PC-3 (cell line): ENCODE measurements around the gene MSI2. TPM values are rescaled to one million over a fixed set of nuclear protein-coding genes. Genes with fewer than 3 reads are reported as not detected.

Experiments used
- ATAC-seq: fragments of 200-7000 bp; cut with Tn5 transposase; 2 replicates; pipeline ENCODE4 v1.9.1; 2020; ENCODE audit warnings: mild to moderate bottlenecking, moderate library complexity
- BruUV-seq: library from RNA; stranded (reverse); fragments of 400-500 nt; replicated peaks from 2 replicates; lab custom pipeline; 2021; lab: Mats Ljungman, UMichigan
- CTCF ChIA-PET: fragments of 300-600 bp; sonication (Branson Sonifier 250); formaldehyde crosslinking; loops from one replicate; lab custom pipeline; 2022; ENCODE audit warnings: antibody characterized with exemption; lab: Charles Lee
- POLR2A ChIA-PET: fragments of 300-600 bp; sonication (Branson Sonifier 250); formaldehyde crosslinking; loops from one replicate; lab custom pipeline; 2022; ENCODE audit warnings: antibody characterized with exemption; ENCODE audit not compliant: unreplicated experiment; lab: Charles Lee
- DNase-seq: peaks from one replicate; pipeline ENCODE4 v3.0.0-alpha.2; 2015
- H2AFZ ChIP-seq: fragments of 300-600 bp; sonication (generic); 2 replicates; pipeline ENCODE4 v1.6.0; 2016; ENCODE audit warnings: antibody characterized with exemption, low read length
- H3F3A ChIP-seq: fragments of 300-600 bp; sonication (generic); one replicate; pipeline ENCODE4 v1.6.0; 2017; ENCODE audit warnings: antibody characterized with exemption, low read length, control low read depth, mild to moderate bottlenecking; ENCODE audit not compliant: unreplicated experiment
- H3K27ac ChIP-seq: fragments of 300-600 bp; sonication (generic); 2 replicates; pipeline ENCODE4 v1.5.1; 2016; ENCODE audit warnings: mild to moderate bottlenecking, low read length
- H3K27me3 ChIP-seq: fragments of 300-600 bp; sonication (generic); 2 replicates; pipeline ENCODE4 v1.6.1; 2016; ENCODE audit warnings: low read length, mixed read lengths
- H3K36me3 ChIP-seq: fragments of 300-600 bp; sonication (generic); 2 replicates; pipeline ENCODE4 v1.6.1; 2016; ENCODE audit warnings: low read depth, mixed run types, low read length, mixed read lengths
- H3K4me1 ChIP-seq: fragments of 300-600 bp; sonication (generic); 2 replicates; pipeline ENCODE4 v1.5.1; 2016; ENCODE audit warnings: low read length; ENCODE audit not compliant: insufficient read depth
- H3K4me2 ChIP-seq: fragments of 300-600 bp; sonication (generic); 2 replicates; pipeline ENCODE4 v1.6.0; 2016; ENCODE audit warnings: low read length
- H3K4me3 ChIP-seq: fragments of 300-600 bp; sonication (generic); 2 replicates; pipeline ENCODE4 v1.5.1; 2016; ENCODE audit warnings: mild to moderate bottlenecking, low read length, mixed read lengths
- H3K79me2 ChIP-seq: fragments of 300-600 bp; sonication (generic); 2 replicates; pipeline ENCODE4 v1.6.1; 2017; ENCODE audit warnings: low read length, mixed read lengths
- H3K9ac ChIP-seq: fragments of 300-600 bp; sonication (generic); 2 replicates; pipeline ENCODE4 v1.6.0; 2016; ENCODE audit warnings: mild to moderate bottlenecking, low read length
- H3K9me2 ChIP-seq: fragments of 300-600 bp; sonication (generic); replicated peaks from 2 replicates; pipeline ENCODE4 v1.6.1; 2016; ENCODE audit warnings: mixed run types, low read length, mixed read lengths
- H3K9me3 ChIP-seq: fragments of 300-600 bp; sonication (generic); 2 replicates; pipeline ENCODE4 v1.6.1; 2016; ENCODE audit warnings: low read length, mixed read lengths
- H4K20me1 ChIP-seq: fragments of 300-600 bp; sonication (generic); 2 replicates; pipeline ENCODE4 v1.6.1; 2016; ENCODE audit warnings: low read length, mixed read lengths
- CTCF ChIP-seq: fragments of 300-600 bp; sonication (generic); conservative IDR thresholded peaks from 2 replicates; pipeline ENCODE4 v1.5.1; 2017; ENCODE audit warnings: antibody characterized with exemption, low read depth, mild to moderate bottlenecking, low read length
- EZH2 ChIP-seq: fragments of 300-600 bp; sonication (generic); IDR thresholded peaks from one replicate; pipeline ENCODE4 v1.6.1; 2017; ENCODE audit warnings: antibody characterized with exemption, mild to moderate bottlenecking, low read length; ENCODE audit not compliant: unreplicated experiment
- EZH2phosphoT487 ChIP-seq: fragments of 300-600 bp; sonication (generic); IDR thresholded peaks from 2 replicates; pipeline ENCODE4 v1.6.1; 2018; ENCODE audit warnings: mild to moderate bottlenecking, antibody characterized with exemption, low read length, borderline replicate concordance
- intact Hi-C: fragments of 100-400 bp; cut with micrococcal nuclease; formaldehyde crosslinking; loops from 2 replicates; pipeline ENCODE4 v1.9.0; 2023
- total RNA-seq: library from RNA; depleted of rRNA; stranded (reverse); fragments of >200 nt; gene quantifications from 2 replicates; pipeline ENCODE4 v1.2.3, GENCODE V29; 2014

Gene MSI2
- total RNA-seq, 1 experiment from 2014 or later, result 54.7 TPM

- Histone ChIP-seq H3K4me3 (no peak overlapping the region), H4K20me1 (no peaks in the 10 kb centered on the region), H2AFZ (no peak overlapping the region), H3K9me2 (no peaks in the 10 kb centered on the region), H3K36me3 (no peaks in the 10 kb centered on the region), H3F3A (no peaks in the 10 kb centered on the region), H3K79me2 (no peaks in the 10 kb centered on the region), H3K4me2 (no peak overlapping the region), H3K27me3 (no peaks in the 10 kb centered on the region), H3K9ac (no peak overlapping the region), H3K27ac (no peak overlapping the region), H3K4me1 (no peaks in the 10 kb centered on the region), H3K9me3 (no peaks in the 10 kb centered on the region)
- no peak for ATAC-seq
- BruUV-seq, result no TSS peak
- TF ChIP-seq EZH2 (no peak), EZH2phosphoT487 (no peak), CTCF (no peak)
- CTCF ChIA-PET, result no interaction called here
- POLR2A ChIA-PET, result no interaction called here
- no peak for DNase-seq
- intact Hi-C loops, result no loop called here
Observed at GRCh38 chr17:57501016-57501415, 244.7 kb downstream of the MSI2 start.

GRCh38 chr17:57502022-57502421 is 245.7 kb downstream of the MSI2 start:
- DNase-seq (no peak), ATAC-seq (no peak)
- BruUV-seq, result no TSS peak
- H3K4me3 ChIP-seq, result no peak overlapping the region
- H3K79me2 ChIP-seq, result no peaks in the 10 kb centered on the region
- H3K27me3 ChIP-seq, result no peaks in the 10 kb centered on the region
- ChIA-PET CTCF (no interaction called here), POLR2A (no interaction called here)
- H3K9ac ChIP-seq, result no peak overlapping the region
- TF ChIP-seq EZH2, result no peak
- no peak for TF ChIP-seq CTCF
- TF ChIP-seq EZH2phosphoT487, result no peak
- H2AFZ ChIP-seq, result no peak overlapping the region
- H3K4me2 ChIP-seq, result no peak overlapping the region
- no peaks in the 10 kb centered on the region for H3F3A ChIP-seq
- intact Hi-C loops, result no loop called here
- no peaks in the 10 kb centered on the region for H3K36me3 ChIP-seq
- H3K9me2 ChIP-seq, result no peaks in the 10 kb centered on the region
- H3K27ac ChIP-seq, result no peak overlapping the region
- no peaks in the 10 kb centered on the region for H3K4me1 ChIP-seq
- no peaks in the 10 kb centered on the region for H3K9me3 ChIP-seq
- H4K20me1 ChIP-seq, result no peaks in the 10 kb centered on the region

GRCh38 chr17:57502811-57503241 is 246.5 kb downstream of the MSI2 start:
- H3K9me3 ChIP-seq, result no peaks in the 10 kb centered on the region
- ChIA-PET POLR2A (no interaction called here), CTCF (interaction anchor here (0.6 kb wide), 1 partner anchor 51 kb away, joined by 5 read pairs; no protein-coding TSS in a partner anchor)
- TF ChIP-seq EZH2, result no peak
- no peak for TF ChIP-seq CTCF
- intact Hi-C loops, result no loop called here
- H3K79me2 ChIP-seq, result no peaks in the 10 kb centered on the region
- no peak overlapping the region for H2AFZ ChIP-seq
- no peaks in the 10 kb centered on the region for H3K9me2 ChIP-seq
- no TSS peak for BruUV-seq
- H4K20me1 ChIP-seq, result no peaks in the 10 kb centered on the region
- no peaks in the 10 kb centered on the region for H3K36me3 ChIP-seq
- H3K27me3 ChIP-seq, result no peaks in the 10 kb centered on the region
- no peaks in the 10 kb centered on the region for H3K4me1 ChIP-seq
- no peak overlapping the region for H3K9ac ChIP-seq
- no peak overlapping the region for H3K27ac ChIP-seq
- peak; percentile 11 for DNase-seq
- H3K4me3 ChIP-seq, result no peak overlapping the region
- no peaks in the 10 kb centered on the region for H3F3A ChIP-seq
- peak; percentile 71 for ATAC-seq
- H3K4me2 ChIP-seq, result no peak overlapping the region
